Stimulated activated naive CD4-positive, alpha-beta T cell treated with Interleukin-2 at 50 U/mL for 16 hours (primary cell): Measurements from ENCODE around the gene C6orf62.
"Not testable (repeated sequence)": the region's sequence is repeated elsewhere in the genome, so short reads cannot be mapped to it uniquely, and the experiment has no call there.

ENCODE experiments used
- DNase-seq: peaks from one replicate; lab custom pipeline; 2025; lab: John Stamatoyannopoulos, UW

Gene C6orf62

GRCh38 chr6:24699521-24700359 lies 19.2 kb downstream of the C6orf62 start:
- DNase-seq, result no peak

- no peak for DNase-seq
These were observed 22.9 kb downstream of the C6orf62 start for GRCh38 chr6:24696097-24696496.

GRCh38 chr6:24695635-24696034 lies 23.3 kb downstream of the C6orf62 start:
- not testable (repeated sequence) for DNase-seq

GRCh38 chr6:24694198-24694597 lies 24.8 kb downstream of the C6orf62 start:
- DNase-seq, result no peak

- no peak for DNase-seq
These were observed 25.9 kb downstream of the C6orf62 start for GRCh38 chr6:24692848-24693592.

GRCh38 chr6:24692415-24692814 lies 26.5 kb downstream of the C6orf62 start:
- DNase-seq, result no peak

GRCh38 chr6:24692003-24692402 lies 27.0 kb downstream of the C6orf62 start:
- no peak for DNase-seq

GRCh38 chr6:24691550-24691949 lies 27.4 kb downstream of the C6orf62 start:
- DNase-seq, result no peak

GRCh38 chr6:24690593-24690992 lies 28.4 kb downstream of the C6orf62 start:
- DNase-seq, result no peak

- DNase-seq, result no peak
These were observed 29.0 kb downstream of the C6orf62 start for GRCh38 chr6:24689964-24690363.

- no peak for DNase-seq
These were observed 32.0 kb downstream of the C6orf62 start for GRCh38 chr6:24686946-24687345.

GRCh38 chr6:24686408-24686807 lies 32.5 kb downstream of the C6orf62 start:
- no peak for DNase-seq

- DNase-seq, result no peak
These were observed 35.4 kb downstream of the C6orf62 start for GRCh38 chr6:24683297-24684296.

GRCh38 chr6:24680582-24680981 lies 38.4 kb downstream of the C6orf62 start:
- no peak for DNase-seq

- DNase-seq, result not testable (repeated sequence)
These were observed 40.1 kb downstream of the C6orf62 start for GRCh38 chr6:24678792-24679352.

- DNase-seq, result no peak
These were observed 45.3 kb downstream of the C6orf62 start for GRCh38 chr6:24673625-24674024.

GRCh38 chr6:24672620-24673182 lies 46.3 kb downstream of the C6orf62 start:
- no peak for DNase-seq

- not testable (repeated sequence) for DNase-seq
These were observed 47.9 kb downstream of the C6orf62 start for GRCh38 chr6:24671077-24671476.

- not testable (repeated sequence) for DNase-seq
These were observed 48.5 kb downstream of the C6orf62 start for GRCh38 chr6:24670492-24670891.

- DNase-seq, result no peak
These were observed 50.0 kb downstream of the C6orf62 start for GRCh38 chr6:24668997-24669361.
